ENCODE measurements around the gene SPDYA.

Gene SPDYA

GRCh38 chr2:28822036-28822435, 11.4 kb downstream of the SPDYA start:
- H3K4me3 ChIP-seq (ENCODE audit: low read depth in 1 of 2, low read length in 2 of 2) = no peak overlapping the region
- H3K4me1 ChIP-seq (ENCODE audit: control insufficient read depth in 1 of 2, insufficient read depth in 2 of 2, low read length in 2 of 2) = no peaks in the 10 kb centered on the region
- H3K9ac ChIP-seq (ENCODE audit: low read depth in 1 of 2, low read length in 2 of 2) = no peak overlapping the region
- H3K27me3 ChIP-seq (ENCODE audit: control insufficient read depth in 1 of 2, insufficient read depth in 2 of 2, low read length in 2 of 2) = no peaks in the 10 kb centered on the region
- no peaks in the 10 kb centered on the region for H3K36me3 ChIP-seq (ENCODE audit: control insufficient read depth in 1 of 2, insufficient read depth in 2 of 2, low read length in 2 of 2)
- no peak overlapping the region for H3K27ac ChIP-seq (ENCODE audit: low read depth, low read length)
- H3K9me3 ChIP-seq (ENCODE audit: control insufficient read depth in 1 of 2, low read length in 2 of 2) = no peaks in the 10 kb centered on the region

GRCh38 chr2:28824207-28824606, 13.6 kb downstream of the SPDYA start:
- no peaks in the 10 kb centered on the region for H3K27me3 ChIP-seq (ENCODE audit: control insufficient read depth in 1 of 2, insufficient read depth in 2 of 2, low read length in 2 of 2)
- no peak overlapping the region for H3K9ac ChIP-seq (ENCODE audit: low read depth in 1 of 2, low read length in 2 of 2)
- H3K9me3 ChIP-seq (ENCODE audit: control insufficient read depth in 1 of 2, low read length in 2 of 2) = no peaks in the 10 kb centered on the region
- H3K4me3 ChIP-seq (ENCODE audit: low read depth in 1 of 2, low read length in 2 of 2) = no peak overlapping the region
- no peaks in the 10 kb centered on the region for H3K36me3 ChIP-seq (ENCODE audit: control insufficient read depth in 1 of 2, insufficient read depth in 2 of 2, low read length in 2 of 2)
- H3K4me1 ChIP-seq (ENCODE audit: control insufficient read depth in 1 of 2, insufficient read depth in 2 of 2, low read length in 2 of 2) = no peaks in the 10 kb centered on the region
- H3K27ac ChIP-seq (ENCODE audit: low read depth, low read length) = no peak overlapping the region

- Histone ChIP-seq H3K4me1 (ENCODE audit: control insufficient read depth in 1 of 2, insufficient read depth in 2 of 2, low read length in 2 of 2) (no peaks in the 10 kb centered on the region), H3K36me3 (ENCODE audit: control insufficient read depth in 1 of 2, insufficient read depth in 2 of 2, low read length in 2 of 2) (no peaks in the 10 kb centered on the region), H3K4me3 (ENCODE audit: low read depth in 1 of 2, low read length in 2 of 2) (no peak overlapping the region), H3K9me3 (ENCODE audit: control insufficient read depth in 1 of 2, low read length in 2 of 2) (no peaks in the 10 kb centered on the region), H3K9ac (ENCODE audit: low read depth in 1 of 2, low read length in 2 of 2) (no peak overlapping the region), H3K27ac (ENCODE audit: low read depth, low read length) (no peak overlapping the region), H3K27me3 (ENCODE audit: control insufficient read depth in 1 of 2, insufficient read depth in 2 of 2, low read length in 2 of 2) (no peaks in the 10 kb centered on the region)
Measured at GRCh38 chr2:28824870-28825269, 14.2 kb downstream of the SPDYA start.

- Histone ChIP-seq H3K36me3 (ENCODE audit: control insufficient read depth in 1 of 2, insufficient read depth in 2 of 2, low read length in 2 of 2) (no peaks in the 10 kb centered on the region), H3K9me3 (ENCODE audit: control insufficient read depth in 1 of 2, low read length in 2 of 2) (no peaks in the 10 kb centered on the region), H3K27me3 (ENCODE audit: control insufficient read depth in 1 of 2, insufficient read depth in 2 of 2, low read length in 2 of 2) (no peaks in the 10 kb centered on the region), H3K4me3 (ENCODE audit: low read depth in 1 of 2, low read length in 2 of 2) (no peak overlapping the region), H3K4me1 (ENCODE audit: control insufficient read depth in 1 of 2, insufficient read depth in 2 of 2, low read length in 2 of 2) (no peaks in the 10 kb centered on the region), H3K9ac (ENCODE audit: low read depth in 1 of 2, low read length in 2 of 2) (no peak overlapping the region), H3K27ac (ENCODE audit: low read depth, low read length) (no peak overlapping the region)
Measured at GRCh38 chr2:28828382-28828781, 17.7 kb downstream of the SPDYA start.

- Histone ChIP-seq H3K9me3 (ENCODE audit: control insufficient read depth in 1 of 2, low read length in 2 of 2) (no peaks in the 10 kb centered on the region), H3K4me3 (ENCODE audit: low read depth in 1 of 2, low read length in 2 of 2) (no peak overlapping the region), H3K27me3 (ENCODE audit: control insufficient read depth in 1 of 2, insufficient read depth in 2 of 2, low read length in 2 of 2) (no peaks in the 10 kb centered on the region), H3K27ac (ENCODE audit: low read depth, low read length) (no peak overlapping the region), H3K36me3 (ENCODE audit: control insufficient read depth in 1 of 2, insufficient read depth in 2 of 2, low read length in 2 of 2) (no peaks in the 10 kb centered on the region), H3K9ac (ENCODE audit: low read depth in 1 of 2, low read length in 2 of 2) (no peak overlapping the region), H3K4me1 (ENCODE audit: control insufficient read depth in 1 of 2, insufficient read depth in 2 of 2, low read length in 2 of 2) (no peaks in the 10 kb centered on the region)
Measured at GRCh38 chr2:28833740-28834470, 23.3 kb downstream of the SPDYA start.

GRCh38 chr2:28835781-28836180, 25.1 kb downstream of the SPDYA start:
- no peak overlapping the region for H3K4me3 ChIP-seq (ENCODE audit: low read depth in 1 of 2, low read length in 2 of 2)
- H3K9ac ChIP-seq (ENCODE audit: low read depth in 1 of 2, low read length in 2 of 2) = no peak overlapping the region
- no peaks in the 10 kb centered on the region for H3K4me1 ChIP-seq (ENCODE audit: control insufficient read depth in 1 of 2, insufficient read depth in 2 of 2, low read length in 2 of 2)
- H3K9me3 ChIP-seq (ENCODE audit: control insufficient read depth in 1 of 2, low read length in 2 of 2) = no peaks in the 10 kb centered on the region
- no peak overlapping the region for H3K27ac ChIP-seq (ENCODE audit: low read depth, low read length)
- H3K27me3 ChIP-seq (ENCODE audit: control insufficient read depth in 1 of 2, insufficient read depth in 2 of 2, low read length in 2 of 2) = no peaks in the 10 kb centered on the region
- H3K36me3 ChIP-seq (ENCODE audit: control insufficient read depth in 1 of 2, insufficient read depth in 2 of 2, low read length in 2 of 2) = no peaks in the 10 kb centered on the region

- Histone ChIP-seq H3K27me3 (ENCODE audit: control insufficient read depth in 1 of 2, insufficient read depth in 2 of 2, low read length in 2 of 2) (no peaks in the 10 kb centered on the region), H3K36me3 (ENCODE audit: control insufficient read depth in 1 of 2, insufficient read depth in 2 of 2, low read length in 2 of 2) (peaks cover under 1 to 2% of the 10 kb centered on the region in 2 donors), H3K27ac (ENCODE audit: low read depth, low read length) (no peak overlapping the region), H3K4me1 (ENCODE audit: control insufficient read depth in 1 of 2, insufficient read depth in 2 of 2, low read length in 2 of 2) (no peaks in the 10 kb centered on the region), H3K9me3 (ENCODE audit: control insufficient read depth in 1 of 2, low read length in 2 of 2) (no peaks in the 10 kb centered on the region), H3K9ac (ENCODE audit: low read depth in 1 of 2, low read length in 2 of 2) (no peak overlapping the region), H3K4me3 (ENCODE audit: low read depth in 1 of 2, low read length in 2 of 2) (no peak overlapping the region)
Measured at GRCh38 chr2:28838971-28839370, 28.3 kb downstream of the SPDYA start.

GRCh38 chr2:28842042-28842441, 31.4 kb downstream of the SPDYA start:
- peaks cover 5% of the 10 kb centered on the region in 2 donors for H3K36me3 ChIP-seq (ENCODE audit: control insufficient read depth in 1 of 2, insufficient read depth in 2 of 2, low read length in 2 of 2)
- no peaks in the 10 kb centered on the region for H3K9me3 ChIP-seq (ENCODE audit: control insufficient read depth in 1 of 2, low read length in 2 of 2)
- no peak overlapping the region for H3K9ac ChIP-seq (ENCODE audit: low read depth in 1 of 2, low read length in 2 of 2)
- H3K4me3 ChIP-seq (ENCODE audit: low read depth in 1 of 2, low read length in 2 of 2) = no peak overlapping the region
- H3K27me3 ChIP-seq (ENCODE audit: control insufficient read depth in 1 of 2, insufficient read depth in 2 of 2, low read length in 2 of 2) = no peaks in the 10 kb centered on the region
- H3K27ac ChIP-seq (ENCODE audit: low read depth, low read length) = no peak overlapping the region
- no peaks in the 10 kb centered on the region for H3K4me1 ChIP-seq (ENCODE audit: control insufficient read depth in 1 of 2, insufficient read depth in 2 of 2, low read length in 2 of 2)

GRCh38 chr2:28855193-28855592, 44.6 kb downstream of the SPDYA start:
- Histone ChIP-seq H3K27ac (ENCODE audit: low read depth, low read length) (no peak overlapping the region), H3K27me3 (ENCODE audit: control insufficient read depth in 1 of 2, insufficient read depth in 2 of 2, low read length in 2 of 2) (no peaks in the 10 kb centered on the region), H3K9me3 (ENCODE audit: control insufficient read depth in 1 of 2, low read length in 2 of 2) (no peaks in the 10 kb centered on the region), H3K4me3 (ENCODE audit: low read depth in 1 of 2, low read length in 2 of 2) (no peak overlapping the region), H3K4me1 (ENCODE audit: control insufficient read depth in 1 of 2, insufficient read depth in 2 of 2, low read length in 2 of 2) (no peaks in the 10 kb centered on the region), H3K9ac (ENCODE audit: low read depth in 1 of 2, low read length in 2 of 2) (no peak overlapping the region), H3K36me3 (ENCODE audit: control insufficient read depth in 1 of 2, insufficient read depth in 2 of 2, low read length in 2 of 2) (peaks cover 0 to 8% of the 10 kb centered on the region in 2 donors)

- H3K36me3 ChIP-seq (ENCODE audit: control insufficient read depth in 1 of 2, insufficient read depth in 2 of 2, low read length in 2 of 2) = peaks cover 0 to 15% of the 10 kb centered on the region in 2 donors
- no peak overlapping the region for H3K9ac ChIP-seq (ENCODE audit: low read depth in 1 of 2, low read length in 2 of 2)
- H3K4me3 ChIP-seq (ENCODE audit: low read depth in 1 of 2, low read length in 2 of 2) = no peak overlapping the region
- H3K27me3 ChIP-seq (ENCODE audit: control insufficient read depth in 1 of 2, insufficient read depth in 2 of 2, low read length in 2 of 2) = no peaks in the 10 kb centered on the region
- no peaks in the 10 kb centered on the region for H3K4me1 ChIP-seq (ENCODE audit: control insufficient read depth in 1 of 2, insufficient read depth in 2 of 2, low read length in 2 of 2)
- no peaks in the 10 kb centered on the region for H3K9me3 ChIP-seq (ENCODE audit: control insufficient read depth in 1 of 2, low read length in 2 of 2)
- no peak overlapping the region for H3K27ac ChIP-seq (ENCODE audit: low read depth, low read length)
Measured at GRCh38 chr2:28855977-28856376, 45.3 kb downstream of the SPDYA start.

Measured in duodenal mucosa (tissue), 2 donors.